K562 (cell line): ENCODE data around the gene CD69. TPM values are rescaled to one million over a fixed set of nuclear protein-coding genes. Genes with fewer than 3 reads are reported as not detected.

Experiments
- polyA plus RNA-seq, 8 experiments: library from polyadenylated mRNA; depleted of rRNA in 4 of 8; stranded (reverse) in 5 of 8; unstranded in 3 of 8; fragments of >200 nt; fragmentation: Nextera tagmentation in 2 of 8; fragmentation: Illumina TruSeq in 1 of 8; extraction: Ambion mirVana in 2 of 8; extraction: Trizol in 1 of 8; gene quantifications; 2 replicates each; pipeline versions ENCODE4 v1.2.1 to v1.2.3, GENCODE V29; 2011 to 2014; ENCODE audit warnings: inconsistent platforms in 1 of 8, missing spikeins in 1 of 8
- total RNA-seq, 7 experiments: library from RNA; depleted of rRNA in 6 of 7; stranded (reverse); fragments of >200 nt in 6 of 7; fragmentation: Illumina TruSeq in 2 of 7; extraction: Trizol in 2 of 7; gene quantifications; 2 replicates each; pipeline versions ENCODE4 v1.2.1 to v1.2.3, GENCODE V29; 2011 to 2021; ENCODE audit warnings: low replicate concordance in 1 of 7

The CD69 gene
- total and polyA plus RNA-seq, 9 of the 15 experiments (the other 6 are each of a cell fraction or from before 2014, with no cell fraction given): 11.7 to 243 (median 54.4) TPM

Other genes with a start within 250 kb of the CD69 start
Only the 7 nearest of the 10 such genes appear.
- not detected in 2 replicates for gene KLRB1, start 153.0 kb downstream of the CD69 start, total RNA-seq (2014; rRNA removed)
- gene KLRB1, start 153.0 kb downstream of the CD69 start, total RNA-seq (2014; rRNA removed; fragmentation: Illumina TruSeq; extraction: Trizol): not detected in 2 replicates
- not detected in 2 replicates for gene KLRB1, start 153.0 kb downstream of the CD69 start, total RNA-seq (2015; rRNA removed; fragmentation: Illumina TruSeq; extraction: Trizol)
- gene KLRB1, start 153.0 kb downstream of the CD69 start, total RNA-seq (2021): not detected in 2 replicates
- not detected in 2 replicates for gene KLRB1, start 153.0 kb downstream of the CD69 start, polyA plus RNA-seq (2011; rRNA removed)
- gene KLRB1, start 153.0 kb downstream of the CD69 start, polyA plus RNA-seq (2014; fragmentation: Illumina TruSeq; extraction: Trizol): not detected in 2 replicates
- not detected for gene KLRB1, start 153.0 kb downstream of the CD69 start, polyA plus RNA-seq (2014; fragmentation: Nextera tagmentation; extraction: Ambion mirVana)
- gene KLRB1, start 153.0 kb downstream of the CD69 start, polyA plus RNA-seq (2014; rRNA removed): not detected in 2 replicates
- gene CLEC2D, start 91.2 kb downstream of the CD69 start, total RNA-seq (2014; rRNA removed): 0.57 and 1.9 TPM in 2 replicates
- 2.6 and 3.2 TPM in 2 replicates for gene CLEC2D, start 91.2 kb downstream of the CD69 start, total RNA-seq (2014; rRNA removed; fragmentation: Illumina TruSeq; extraction: Trizol)
- gene CLEC2D, start 91.2 kb downstream of the CD69 start, total RNA-seq (2015; rRNA removed; fragmentation: Illumina TruSeq; extraction: Trizol): 2.6 and 2.7 TPM in 2 replicates
- 2.2 TPM in 2 replicates for gene CLEC2D, start 91.2 kb downstream of the CD69 start, total RNA-seq (2021)
- 5.0 and 6.1 TPM in 2 replicates for gene CLEC2D, start 91.2 kb downstream of the CD69 start, polyA plus RNA-seq (2011; rRNA removed)
- gene CLEC2D, start 91.2 kb downstream of the CD69 start, polyA plus RNA-seq (2014; fragmentation: Illumina TruSeq; extraction: Trizol): 2.1 and 2.2 TPM in 2 replicates
- gene CLEC2D, start 91.2 kb downstream of the CD69 start, polyA plus RNA-seq (2014; fragmentation: Nextera tagmentation; extraction: Ambion mirVana): 1 to 10 TPM; 1.4 TPM
- gene CLEC2D, start 91.2 kb downstream of the CD69 start, polyA plus RNA-seq (2014; rRNA removed): 2.0 and 3.7 TPM in 2 replicates
- gene CLECL1, start 27.8 kb downstream of the CD69 start, total RNA-seq (2014; rRNA removed): not detected in 2 replicates
- gene CLECL1, start 27.8 kb downstream of the CD69 start, total RNA-seq (2014; rRNA removed; fragmentation: Illumina TruSeq; extraction: Trizol): not detected in 2 replicates
- gene CLECL1, start 27.8 kb downstream of the CD69 start, total RNA-seq (2015; rRNA removed; fragmentation: Illumina TruSeq; extraction: Trizol): 0.25 TPM in 1 of 2 replicates, not detected in the other
- gene CLECL1, start 27.8 kb downstream of the CD69 start, total RNA-seq (2021): not detected in 2 replicates
- gene CLECL1, start 27.8 kb downstream of the CD69 start, polyA plus RNA-seq (2011; rRNA removed): not detected in 2 replicates
- not detected in 2 replicates for gene CLECL1, start 27.8 kb downstream of the CD69 start, polyA plus RNA-seq (2014; fragmentation: Illumina TruSeq; extraction: Trizol)
- under 1 TPM in 1 of 2 experiments, not detected in 1; 0.13 TPM for gene CLECL1, start 27.8 kb downstream of the CD69 start, polyA plus RNA-seq (2014; fragmentation: Nextera tagmentation; extraction: Ambion mirVana)
- gene CLECL1, start 27.8 kb downstream of the CD69 start, polyA plus RNA-seq (2014; rRNA removed): not detected in 2 replicates
- gene KLRF1, start 66.6 kb upstream of the CD69 start, total RNA-seq (2014; rRNA removed): 0.24 and 0.77 TPM in 2 replicates
- gene KLRF1, start 66.6 kb upstream of the CD69 start, total RNA-seq (2014; rRNA removed; fragmentation: Illumina TruSeq; extraction: Trizol): 0.99 and 1.1 TPM in 2 replicates
- 0.90 and 1.1 TPM in 2 replicates for gene KLRF1, start 66.6 kb upstream of the CD69 start, total RNA-seq (2015; rRNA removed; fragmentation: Illumina TruSeq; extraction: Trizol)
- 0.72 and 1.3 TPM in 2 replicates for gene KLRF1, start 66.6 kb upstream of the CD69 start, total RNA-seq (2021)
- gene KLRF1, start 66.6 kb upstream of the CD69 start, polyA plus RNA-seq (2011; rRNA removed): 1.1 and 1.3 TPM in 2 replicates
- gene KLRF1, start 66.6 kb upstream of the CD69 start, polyA plus RNA-seq (2014; fragmentation: Illumina TruSeq; extraction: Trizol): 1.00 and 1.3 TPM in 2 replicates
- under 1 TPM; 0.48 to 0.53 TPM for gene KLRF1, start 66.6 kb upstream of the CD69 start, polyA plus RNA-seq (2014; fragmentation: Nextera tagmentation; extraction: Ambion mirVana)
- 1.8 and 2.1 TPM in 2 replicates for gene KLRF1, start 66.6 kb upstream of the CD69 start, polyA plus RNA-seq (2014; rRNA removed)
- gene CLEC2B, start 108.5 kb upstream of the CD69 start, total RNA-seq (2014; rRNA removed): 1.2 and 1.3 TPM in 2 replicates
- 2.3 and 2.8 TPM in 2 replicates for gene CLEC2B, start 108.5 kb upstream of the CD69 start, total RNA-seq (2014; rRNA removed; fragmentation: Illumina TruSeq; extraction: Trizol)
- gene CLEC2B, start 108.5 kb upstream of the CD69 start, total RNA-seq (2015; rRNA removed; fragmentation: Illumina TruSeq; extraction: Trizol): 5.8 and 5.9 TPM in 2 replicates
- 1.8 and 2.1 TPM in 2 replicates for gene CLEC2B, start 108.5 kb upstream of the CD69 start, total RNA-seq (2021)
- gene CLEC2B, start 108.5 kb upstream of the CD69 start, polyA plus RNA-seq (2011; rRNA removed): 3.2 and 6.6 TPM in 2 replicates
- gene CLEC2B, start 108.5 kb upstream of the CD69 start, polyA plus RNA-seq (2014; fragmentation: Illumina TruSeq; extraction: Trizol): 2.1 and 2.9 TPM in 2 replicates
- gene CLEC2B, start 108.5 kb upstream of the CD69 start, polyA plus RNA-seq (2014; fragmentation: Nextera tagmentation; extraction: Ambion mirVana): 1 to 10 TPM; 4.3 to 5.2 TPM
- 2.1 and 2.9 TPM in 2 replicates for gene CLEC2B, start 108.5 kb upstream of the CD69 start, polyA plus RNA-seq (2014; rRNA removed)
- not detected in 2 replicates for gene KLRF2, start 120.6 kb upstream of the CD69 start, total RNA-seq (2014; rRNA removed)
- gene KLRF2, start 120.6 kb upstream of the CD69 start, total RNA-seq (2014; rRNA removed; fragmentation: Illumina TruSeq; extraction: Trizol): not detected in 2 replicates
- gene KLRF2, start 120.6 kb upstream of the CD69 start, total RNA-seq (2015; rRNA removed; fragmentation: Illumina TruSeq; extraction: Trizol): not detected in 2 replicates
- not detected in 2 replicates for gene KLRF2, start 120.6 kb upstream of the CD69 start, total RNA-seq (2021)
- not detected in 2 replicates for gene KLRF2, start 120.6 kb upstream of the CD69 start, polyA plus RNA-seq (2011; rRNA removed)
- gene KLRF2, start 120.6 kb upstream of the CD69 start, polyA plus RNA-seq (2014; fragmentation: Illumina TruSeq; extraction: Trizol): not detected in 2 replicates
- gene KLRF2, start 120.6 kb upstream of the CD69 start, polyA plus RNA-seq (2014; fragmentation: Nextera tagmentation; extraction: Ambion mirVana): not detected
- gene KLRF2, start 120.6 kb upstream of the CD69 start, polyA plus RNA-seq (2014; rRNA removed): not detected in 2 replicates
- gene CLEC2A, start 171.5 kb upstream of the CD69 start, total RNA-seq (2014; rRNA removed): not detected in 2 replicates
- not detected in 2 replicates for gene CLEC2A, start 171.5 kb upstream of the CD69 start, total RNA-seq (2014; rRNA removed; fragmentation: Illumina TruSeq; extraction: Trizol)
- gene CLEC2A, start 171.5 kb upstream of the CD69 start, total RNA-seq (2015; rRNA removed; fragmentation: Illumina TruSeq; extraction: Trizol): not detected in 2 replicates
- not detected in 2 replicates for gene CLEC2A, start 171.5 kb upstream of the CD69 start, total RNA-seq (2021)
- not detected in 2 replicates for gene CLEC2A, start 171.5 kb upstream of the CD69 start, polyA plus RNA-seq (2011; rRNA removed)
- not detected in 2 replicates for gene CLEC2A, start 171.5 kb upstream of the CD69 start, polyA plus RNA-seq (2014; fragmentation: Illumina TruSeq; extraction: Trizol)
- not detected for gene CLEC2A, start 171.5 kb upstream of the CD69 start, polyA plus RNA-seq (2014; fragmentation: Nextera tagmentation; extraction: Ambion mirVana)
- not detected in 2 replicates for gene CLEC2A, start 171.5 kb upstream of the CD69 start, polyA plus RNA-seq (2014; rRNA removed)